ENCODE data around the gene TFRC. TPM values are rescaled to one million over a fixed set of nuclear protein-coding genes. Genes with fewer than 3 reads are reported as not detected.
"Not testable (repeated sequence)": the region's sequence is repeated elsewhere in the genome, so short reads cannot be mapped to it uniquely, and the experiment has no call there.

TFRC gene
- total and polyA plus RNA-seq, 4 donors: 19.1 to 1,250 (median 73.3) TPM

- not testable (repeated sequence) for H3K9me3 ChIP-seq (ENCODE audit: control insufficient read depth in 4 of 4, low read length in 3 of 4); H3K4me1 ChIP-seq (ENCODE audit: control insufficient read depth in 4 of 4, insufficient read depth in 4 of 4, low read length in 3 of 4); H3K4me3 ChIP-seq (ENCODE audit: low read depth in 1 of 3, low read length in 3 of 3); H3K36me3 ChIP-seq (ENCODE audit: control insufficient read depth in 4 of 4, insufficient read depth in 3 of 4, low read depth in 1 of 4, low read length in 3 of 4); H3K27me3 ChIP-seq (ENCODE audit: control insufficient read depth in 4 of 4, insufficient read depth in 4 of 4, low read length in 3 of 4); DNase-seq (ENCODE audit: low spot score); H3K9ac ChIP-seq (ENCODE audit: low read depth in 1 of 2, low read length in 2 of 2); H3K27ac ChIP-seq (ENCODE audit: low read depth in 1 of 2, low read length in 2 of 2)
- WGBS: 90% methylated on average over 5 of the region's 5 CpGs
Measured at GRCh38 chr3:196018159-196018558, 63.7 kb downstream of the TFRC start.

GRCh38 chr3:196016485-196016884 lies 65.4 kb downstream of the TFRC start:
- no peak overlapping the region for H3K9ac ChIP-seq (ENCODE audit: low read depth in 1 of 2, low read length in 2 of 2)
- no peaks in the 10 kb centered on the region for H3K9me3 ChIP-seq (ENCODE audit: control insufficient read depth in 4 of 4, low read length in 3 of 4)
- H3K27ac ChIP-seq (ENCODE audit: low read depth in 1 of 2, low read length in 2 of 2): no peak overlapping the region
- TF ChIP-seq RAD21 (IDR thresholded peaks at IDR 0.05) (no peak), HNF4A (conservative IDR thresholded peaks at IDR 0.05) (no peak), TAF1 (conservative IDR thresholded peaks at IDR 0.05) (no peak), RXRA (IDR thresholded peaks at IDR 0.05) (no peak), HNF4G (IDR thresholded peaks at IDR 0.05) (no peak), GABPA (IDR thresholded peaks at IDR 0.05 in 1 of 2, conservative IDR thresholded peaks at IDR 0.05 in 1 of 2) (no peak), FOXA2 (IDR thresholded peaks at IDR 0.05) (no peak), FOXA1 (IDR thresholded peaks at IDR 0.05) (no peak), MAX (IDR thresholded peaks at IDR 0.05) (no peak), ZBTB33 (IDR thresholded peaks at IDR 0.05) (no peak), CTCF (IDR thresholded peaks at IDR 0.05; ENCODE audit: low read depth, low read length, missing input control) (no peak), EGR1 (IDR thresholded peaks at IDR 0.05; ENCODE audit: low read depth in 2 of 2) (no peak), SP1 (IDR thresholded peaks at IDR 0.05) (no peak), NR2F2 (IDR thresholded peaks at IDR 0.05) (no peak), REST (IDR thresholded peaks at IDR 0.05) (no peak), YY1 (IDR thresholded peaks at IDR 0.05) (no peak), ATF3 (IDR thresholded peaks at IDR 0.05) (no peak), JUND (IDR thresholded peaks at IDR 0.05) (no peak)
- H3K4me1 ChIP-seq (ENCODE audit: control insufficient read depth in 4 of 4, insufficient read depth in 4 of 4, low read length in 3 of 4): no peaks in the 10 kb centered on the region
- H3K36me3 ChIP-seq (ENCODE audit: control insufficient read depth in 4 of 4, insufficient read depth in 3 of 4, low read depth in 1 of 4, low read length in 3 of 4): no peaks in the 10 kb centered on the region
- H3K4me3 ChIP-seq (ENCODE audit: low read depth in 1 of 3, low read length in 3 of 3): no peak overlapping the region
- 86% methylated on average over 2 of the region's 2 CpGs for WGBS
- DNase-seq (ENCODE audit: low spot score): no peak
- no peaks in the 10 kb centered on the region for H3K27me3 ChIP-seq (ENCODE audit: control insufficient read depth in 4 of 4, insufficient read depth in 4 of 4, low read length in 3 of 4)

All from liver (tissue), 9 donors.